ENCODE data around the gene IPO4. TPM values are rescaled to one million over a fixed set of nuclear protein-coding genes. Genes with fewer than 3 reads are reported as not detected.
A peak's percentile ranks its signal among the peaks of the same experiment; 100 is the strongest.

Gene IPO4
- total and polyA plus RNA-seq, 2 of the 13 experiments (the other 11 are each of a cell fraction or from before 2014, with no cell fraction given) = 39.0 to 179 TPM

GRCh38 chr14:24130717-24131548 is 57.7 kb downstream of the IPO4 start (continued):
- TF ChIP-seq BATF2 (CRISPR knock-in tag; IDR thresholded peaks at IDR 0.05) = 0 out of 2 replicates have a peak, but pooled peaks have one; percentile 69
- no peak for TF ChIP-seq ZNF549 (CRISPR knock-in tag; IDR thresholded peaks at IDR 0.05)
- peak; percentile 83 for TF ChIP-seq WIZ (CRISPR knock-in tag; IDR thresholded peaks at IDR 0.05)
- peak; percentile 64; the same call in 1 of the 2 replicates for TF ChIP-seq ZSCAN21 (CRISPR knock-in tag; IDR thresholded peaks at IDR 0.05; ENCODE audit: borderline replicate concordance)
- no peak for TF ChIP-seq ZNF766 (CRISPR knock-in tag; IDR thresholded peaks at IDR 0.05; ENCODE audit: borderline replicate concordance)
- peak; percentile 72; the same call in 1 of the 2 replicates for TF ChIP-seq ZNF614 (CRISPR knock-in tag; IDR thresholded peaks at IDR 0.05; ENCODE audit: borderline replicate concordance)
- TF ChIP-seq ZNF44 (CRISPR knock-in tag; IDR thresholded peaks at IDR 0.05) = peak; percentile 41; the same call in 1 of the 2 replicates
- TF ChIP-seq ZNF296 (CRISPR knock-in tag; conservative IDR thresholded peaks at IDR 0.05) = no peak
- peak; percentile 81 for TF ChIP-seq IKZF5 (CRISPR knock-in tag; IDR thresholded peaks at IDR 0.05)
- peak; percentile 99 for TF ChIP-seq MEF2D (CRISPR knock-in tag; IDR thresholded peaks at IDR 0.05)
- peak; percentile 45; the same call in 1 of the 2 replicates for TF ChIP-seq TGIF2 (CRISPR knock-in tag; IDR thresholded peaks at IDR 0.05)
- peak; percentile 78 for TF ChIP-seq ZBTB38 (CRISPR knock-in tag; IDR thresholded peaks at IDR 0.05)
- 0 out of 2 replicates have a peak, but pooled peaks have one; percentile 28 for TF ChIP-seq GATAD1 (CRISPR knock-in tag; IDR thresholded peaks at IDR 0.05)
- TF ChIP-seq ADNP (CRISPR knock-in tag; IDR thresholded peaks at IDR 0.05) = peak; percentile 37; the same call in 1 of the 2 replicates
- 0 out of 2 replicates have a peak, but pooled peaks have one; percentile 21 for TF ChIP-seq ARNTL (CRISPR knock-in tag; IDR thresholded peaks at IDR 0.05)
- TF ChIP-seq ZFP1 (CRISPR knock-in tag; IDR thresholded peaks at IDR 0.05) = peak; percentile 41; the same call in 1 of the 2 replicates
- 0 out of 2 replicates have a peak, but pooled peaks have one; percentile 17 for TF ChIP-seq TFDP2 (CRISPR knock-in tag; IDR thresholded peaks at IDR 0.05)
- TF ChIP-seq FOXA1 (IDR thresholded peaks at IDR 0.05) = no peak
- peak; percentile 36; the same call in 1 of the 2 replicates for TF ChIP-seq FOXA1 (CRISPR knock-in tag; IDR thresholded peaks at IDR 0.05)
- TF ChIP-seq ZNF362 (CRISPR knock-in tag; IDR thresholded peaks at IDR 0.05; ENCODE audit: borderline replicate concordance) = peak; percentile 59; the same call in 1 of the 2 replicates
- no peak for TF ChIP-seq SP1 (IDR thresholded peaks at IDR 0.05)
- no peak for TF ChIP-seq SP1 (CRISPR knock-in tag; IDR thresholded peaks at IDR 0.05)
- peak; percentile 42; the same call in 1 of the 2 replicates for TF ChIP-seq ZNF264 (CRISPR knock-in tag; IDR thresholded peaks at IDR 0.05)
- peak; percentile 66 for TF ChIP-seq IRF2 (CRISPR knock-in tag; IDR thresholded peaks at IDR 0.05)
- TF ChIP-seq MXD1 (CRISPR knock-in tag; IDR thresholded peaks at IDR 0.05) = no peak
- 0 out of 2 replicates have a peak, but pooled peaks have one; percentile 31 for TF ChIP-seq ZMYM2 (CRISPR knock-in tag; IDR thresholded peaks at IDR 0.05)
- TF ChIP-seq HNRNPL (IDR thresholded peaks at IDR 0.05; ENCODE audit: low read depth, low read length) = no peak
- TF ChIP-seq SKI (IDR thresholded peaks at IDR 0.05; ENCODE audit: partially characterized antibody) = peak; percentile 55

Data from HepG2 (cell line).